Panc1 (cell line): Measurements from ENCODE around the gene TMEM134. TPM values are rescaled to one million over a fixed set of nuclear protein-coding genes. Genes with fewer than 3 reads are reported as not detected.

Source experiments
- ATAC-seq: fragments of 200-7000 bp; cut with Tn5 transposase; 2 replicates; pipeline ENCODE4 v1.9.1; 2020; ENCODE audit warnings: mild to moderate bottlenecking, moderate library complexity
- BruUV-seq: library from RNA; stranded (reverse); fragments of 400-500 nt; replicated peaks from 2 replicates; lab custom pipeline; 2021; lab: Mats Ljungman, UMichigan
- CTCF ChIA-PET: fragments of 300-600 bp; sonication (Branson Sonifier 250); formaldehyde crosslinking; loops from one replicate; lab custom pipeline; 2022; ENCODE audit warnings: antibody characterized with exemption; lab: Charles Lee
- POLR2A ChIA-PET: fragments of 300-600 bp; sonication (Branson Sonifier 250); formaldehyde crosslinking; loops from one replicate; lab custom pipeline; 2022; ENCODE audit warnings: antibody characterized with exemption; lab: Charles Lee
- DNase-seq: peaks from one replicate; pipeline ENCODE4 v3.0.0-alpha.2; 2010; ENCODE audit warnings: low read depth, low spot score
- H3K27ac ChIP-seq: 2 replicates; pipeline ENCODE4 v1.5.1; 2011; ENCODE audit warnings: mild to moderate bottlenecking, low read length, inconsistent platforms
- H3K27me3 ChIP-seq: fragments of 200-500 bp; sonication (Bioruptor generic); 2 replicates; pipeline ENCODE4 v1.6.0; 2014; ENCODE audit warnings: low read length, inconsistent platforms; ENCODE audit not compliant: control insufficient read depth, insufficient read depth
- H3K36me3 ChIP-seq: fragments of 200-500 bp; sonication (Bioruptor generic); 2 replicates; pipeline ENCODE4 v1.5.1; 2014; ENCODE audit warnings: inconsistent platforms, mild to moderate bottlenecking, low read length, moderate library complexity; ENCODE audit not compliant: control insufficient read depth, insufficient read depth
- H3K4me1 ChIP-seq: 2 replicates; pipeline ENCODE4 v1.5.1; 2011; ENCODE audit warnings: inconsistent platforms, mild to moderate bottlenecking, low read length, moderate library complexity; ENCODE audit not compliant: control insufficient read depth, insufficient read depth
- H3K4me3 ChIP-seq, 2 experiments: 2 replicates each; pipeline ENCODE4 v1.5.1; 2011 to 2012; ENCODE audit warnings: low read depth in 2 of 2, low read length in 2 of 2, mild to moderate bottlenecking in 2 of 2, inconsistent platforms in 1 of 2, moderate library complexity in 1 of 2
- H3K9me3 ChIP-seq: fragments of 200-500 bp; sonication (Bioruptor generic); 2 replicates; pipeline ENCODE4 v1.5.1; 2014; ENCODE audit warnings: low read depth, mild to moderate bottlenecking, inconsistent platforms, low read length, moderate library complexity; ENCODE audit not compliant: control insufficient read depth, insufficient read depth
- POLR2AphosphoS5 ChIP-seq: IDR thresholded peaks from 2 replicates; pipeline ENCODE4 v1.6.1; 2012; ENCODE audit warnings: mild to moderate bottlenecking, low read depth, low read length, moderate library complexity
- SIN3A ChIP-seq: IDR thresholded peaks from 2 replicates; pipeline ENCODE4 v1.6.1; 2012; ENCODE audit warnings: low read depth, mild to moderate bottlenecking, low read length, moderate library complexity, borderline replicate concordance; ENCODE audit not compliant: insufficient read depth
- TCF7L2 ChIP-seq: IDR thresholded peaks from 2 replicates; pipeline ENCODE4 v1.6.1; 2011; ENCODE audit warnings: mild to moderate bottlenecking, low read depth, low read length, inconsistent platforms
- in situ Hi-C: cut with HindIII; loops from 2 replicates; pipeline ENCODE4 v1.10.0; 2016; ENCODE audit warnings: low sequenced_read_pairs, low pct_unique_long_range_greater_than_20kb
- intact Hi-C: fragments of 100-400 bp; cut with micrococcal nuclease; formaldehyde crosslinking; loops from one replicate; pipeline ENCODE4 v1.10.0; 2022; ENCODE audit not compliant: unreplicated experiment
- total RNA-seq: library from RNA; stranded (reverse); gene quantifications from one replicate; pipeline ENCODE4 v1.2.1, GENCODE V29; 2021; ENCODE audit not compliant: unreplicated experiment
- TF ChIP-seq, protein P1 (sequence below): fragments of 450-650 bp; IDR thresholded peaks from 2 replicates; pipeline ENCODE4 v1.5.1; 2017; ENCODE audit warnings: mild to moderate bottlenecking
- TF ChIP-seq, protein P2 (sequence below), 2 experiments: IDR thresholded peaks; 2 replicates each; pipeline ENCODE4 v1.6.1; 2011 to 2012; ENCODE audit warnings: low read depth in 2 of 2, control low read depth in 1 of 2, low read length in 1 of 2, mild to moderate bottlenecking in 1 of 2, moderate library complexity in 1 of 2; ENCODE audit not compliant: insufficient read depth in 1 of 2

TMEM134 gene
- total RNA-seq, 1 experiment from 2014 or later, result 65.0 TPM

DNA sequence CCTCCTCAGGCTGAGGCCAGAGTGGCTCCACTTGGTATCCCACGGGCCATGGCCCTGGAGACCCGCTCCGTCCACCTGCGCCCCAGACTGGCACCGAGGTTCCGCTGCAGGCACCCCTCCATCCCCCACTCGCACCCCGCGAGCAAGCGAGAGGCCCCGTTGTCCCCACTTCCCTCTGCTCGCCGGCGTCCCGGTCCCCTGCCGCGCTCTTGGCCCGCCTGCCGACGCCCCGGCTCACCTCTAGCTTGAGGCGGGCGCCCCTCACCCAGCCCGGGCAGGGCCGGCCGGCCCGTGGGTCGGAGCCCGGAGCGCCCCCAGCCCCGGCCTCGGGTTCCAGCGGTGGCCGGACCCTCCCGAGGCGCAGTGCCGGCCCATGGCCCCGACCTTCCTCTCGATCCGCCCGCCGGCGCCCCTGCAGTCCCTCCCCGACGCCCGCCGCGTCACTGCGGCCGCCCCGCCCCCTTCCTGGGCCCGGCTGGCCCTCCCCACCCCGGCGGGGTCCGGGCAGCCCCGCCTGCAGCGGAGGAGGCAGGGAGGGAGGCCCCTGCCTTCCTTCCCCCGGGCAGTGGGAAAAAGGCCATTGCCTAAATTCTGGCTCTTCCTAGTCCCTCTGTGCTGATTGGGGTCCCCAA, 36.0 kb upstream of the TMEM134 start, which contains the start of gene PITPNM1:
Gene PITPNM1 (minus strand): TSS at position 414 of the 632 bp plus-strand sequence. CDS start 1,183 bp downstream, outside the sequence.
- H3K27me3 ChIP-seq, result no peaks in the 10 kb centered on the region
- POLR2A ChIA-PET, result no interaction called here
- in situ Hi-C loops (no loop called here), intact Hi-C loops (loop anchor here (5.0 kb wide), 1 partner anchor 93 kb away; no protein-coding TSS in a partner anchor)
- DNase-seq, result no peak
- H3K9me3 ChIP-seq, result no peaks in the 10 kb centered on the region
- H3K27ac ChIP-seq, result peak within 1 kb of the TSS; percentile 88
- peak; percentile 36 for ATAC-seq
- no peaks in the 10 kb centered on the region; the same call in 1 of the 2 replicates for H3K36me3 ChIP-seq
- CTCF ChIA-PET, result interaction anchor here (0.6 to 0.7 kb wide), 3 partner anchors 103 to 170 kb away, joined by 3 to 8 read pairs (median 3); partner anchors contain the start of gene PPP1CA
- TF ChIP-seq, protein P1, sequence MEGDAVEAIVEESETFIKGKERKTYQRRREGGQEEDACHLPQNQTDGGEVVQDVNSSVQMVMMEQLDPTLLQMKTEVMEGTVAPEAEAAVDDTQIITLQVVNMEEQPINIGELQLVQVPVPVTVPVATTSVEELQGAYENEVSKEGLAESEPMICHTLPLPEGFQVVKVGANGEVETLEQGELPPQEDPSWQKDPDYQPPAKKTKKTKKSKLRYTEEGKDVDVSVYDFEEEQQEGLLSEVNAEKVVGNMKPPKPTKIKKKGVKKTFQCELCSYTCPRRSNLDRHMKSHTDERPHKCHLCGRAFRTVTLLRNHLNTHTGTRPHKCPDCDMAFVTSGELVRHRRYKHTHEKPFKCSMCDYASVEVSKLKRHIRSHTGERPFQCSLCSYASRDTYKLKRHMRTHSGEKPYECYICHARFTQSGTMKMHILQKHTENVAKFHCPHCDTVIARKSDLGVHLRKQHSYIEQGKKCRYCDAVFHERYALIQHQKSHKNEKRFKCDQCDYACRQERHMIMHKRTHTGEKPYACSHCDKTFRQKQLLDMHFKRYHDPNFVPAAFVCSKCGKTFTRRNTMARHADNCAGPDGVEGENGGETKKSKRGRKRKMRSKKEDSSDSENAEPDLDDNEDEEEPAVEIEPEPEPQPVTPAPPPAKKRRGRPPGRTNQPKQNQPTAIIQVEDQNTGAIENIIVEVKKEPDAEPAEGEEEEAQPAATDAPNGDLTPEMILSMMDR, result no peak
- TF ChIP-seq POLR2AphosphoS5 (no peak; the same call in 1 of the 2 replicates), TCF7L2 (no peak), SIN3A (no peak)
- TF ChIP-seq, protein P2, sequence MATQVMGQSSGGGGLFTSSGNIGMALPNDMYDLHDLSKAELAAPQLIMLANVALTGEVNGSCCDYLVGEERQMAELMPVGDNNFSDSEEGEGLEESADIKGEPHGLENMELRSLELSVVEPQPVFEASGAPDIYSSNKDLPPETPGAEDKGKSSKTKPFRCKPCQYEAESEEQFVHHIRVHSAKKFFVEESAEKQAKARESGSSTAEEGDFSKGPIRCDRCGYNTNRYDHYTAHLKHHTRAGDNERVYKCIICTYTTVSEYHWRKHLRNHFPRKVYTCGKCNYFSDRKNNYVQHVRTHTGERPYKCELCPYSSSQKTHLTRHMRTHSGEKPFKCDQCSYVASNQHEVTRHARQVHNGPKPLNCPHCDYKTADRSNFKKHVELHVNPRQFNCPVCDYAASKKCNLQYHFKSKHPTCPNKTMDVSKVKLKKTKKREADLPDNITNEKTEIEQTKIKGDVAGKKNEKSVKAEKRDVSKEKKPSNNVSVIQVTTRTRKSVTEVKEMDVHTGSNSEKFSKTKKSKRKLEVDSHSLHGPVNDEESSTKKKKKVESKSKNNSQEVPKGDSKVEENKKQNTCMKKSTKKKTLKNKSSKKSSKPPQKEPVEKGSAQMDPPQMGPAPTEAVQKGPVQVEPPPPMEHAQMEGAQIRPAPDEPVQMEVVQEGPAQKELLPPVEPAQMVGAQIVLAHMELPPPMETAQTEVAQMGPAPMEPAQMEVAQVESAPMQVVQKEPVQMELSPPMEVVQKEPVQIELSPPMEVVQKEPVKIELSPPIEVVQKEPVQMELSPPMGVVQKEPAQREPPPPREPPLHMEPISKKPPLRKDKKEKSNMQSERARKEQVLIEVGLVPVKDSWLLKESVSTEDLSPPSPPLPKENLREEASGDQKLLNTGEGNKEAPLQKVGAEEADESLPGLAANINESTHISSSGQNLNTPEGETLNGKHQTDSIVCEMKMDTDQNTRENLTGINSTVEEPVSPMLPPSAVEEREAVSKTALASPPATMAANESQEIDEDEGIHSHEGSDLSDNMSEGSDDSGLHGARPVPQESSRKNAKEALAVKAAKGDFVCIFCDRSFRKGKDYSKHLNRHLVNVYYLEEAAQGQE (IDR thresholded peaks at IDR 0.05; ENCODE audit: insufficient read depth in 1 of 2, low read depth in 2 of 2, low read length in 1 of 2), result no peak
- BruUV-seq, result no TSS peak
- peak within 1 kb of the TSS; percentile 82 to 90 for H3K4me3 ChIP-seq
- H3K4me1 ChIP-seq, result peaks cover 25% of the 10 kb centered on the region

DNA sequence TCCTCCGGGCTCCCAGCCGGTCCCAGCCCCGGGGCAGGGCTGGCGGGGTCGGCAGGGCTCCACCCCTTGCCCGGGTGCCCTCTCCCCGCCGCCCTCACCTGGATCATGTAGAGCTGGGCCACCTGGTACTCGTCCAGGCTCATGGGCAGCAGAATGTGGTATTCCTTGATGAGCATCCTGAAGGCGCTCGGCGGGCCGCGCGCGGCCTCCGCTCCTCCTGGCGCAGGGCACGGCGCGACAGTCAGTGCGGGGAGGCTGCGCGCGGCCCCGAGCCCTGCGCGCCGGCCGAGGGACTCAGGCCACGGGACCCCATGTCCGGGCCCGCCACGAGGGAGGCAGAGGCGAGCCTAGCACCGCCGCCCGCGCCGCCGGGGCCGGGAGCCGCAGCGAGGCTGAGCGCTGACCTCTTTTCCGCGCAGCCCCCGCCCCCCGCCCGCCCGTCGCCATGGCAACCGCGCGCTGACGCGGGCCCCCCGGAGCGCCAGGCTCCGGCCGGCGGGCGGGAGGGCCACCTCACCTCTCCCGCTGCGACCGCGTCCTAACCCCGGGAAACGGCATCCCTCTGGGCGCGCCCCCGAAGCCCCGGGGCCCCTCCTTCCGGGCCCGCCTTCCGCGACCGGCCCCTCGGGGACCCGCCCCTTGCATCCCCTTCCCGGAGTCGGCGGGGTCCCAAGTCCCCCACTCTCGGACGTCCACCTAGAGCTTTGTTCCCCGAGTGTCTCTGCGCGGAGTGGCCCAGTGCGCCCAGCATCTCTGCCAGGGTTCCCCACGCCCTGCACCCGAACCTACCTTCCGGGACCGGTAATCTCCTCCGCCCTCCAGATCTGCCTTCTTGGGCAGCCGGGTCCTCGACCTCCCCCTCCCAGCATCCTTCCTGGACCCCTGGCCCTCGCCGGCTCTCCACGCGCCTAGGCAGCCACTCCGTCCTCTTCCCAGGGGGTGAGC, 35.2 kb upstream of the TMEM134 start:
- no TSS peak for BruUV-seq
- H3K27ac ChIP-seq, result peak overlapping the region; percentile 78
- ChIA-PET CTCF (no interaction called here), POLR2A (no interaction called here)
- intact Hi-C loops, result no loop called here
- no peaks in the 10 kb centered on the region; the same call in 1 of the 2 replicates for H3K36me3 ChIP-seq
- in situ Hi-C loops, result no loop called here
- ATAC-seq, result no peak
- no peaks in the 10 kb centered on the region for H3K27me3 ChIP-seq
- no peaks in the 10 kb centered on the region for H3K9me3 ChIP-seq
- peak overlapping the region; percentile 67 to 90 for H3K4me3 ChIP-seq
- no peak for DNase-seq
- peaks cover 23% of the 10 kb centered on the region for H3K4me1 ChIP-seq
- TF ChIP-seq, protein P2 (IDR thresholded peaks at IDR 0.05; ENCODE audit: insufficient read depth in 1 of 2, low read depth in 2 of 2, low read length in 1 of 2), result no peak
- TF ChIP-seq, protein P1, result no peak
- TF ChIP-seq SIN3A, result peak; percentile 69; the same call in 1 of the 2 replicates
- TF ChIP-seq POLR2AphosphoS5, result no peak
- TF ChIP-seq TCF7L2, result no peak
